Measurements from ENCODE around the gene TEKTIP1.

The TEKTIP1 gene

DNA sequence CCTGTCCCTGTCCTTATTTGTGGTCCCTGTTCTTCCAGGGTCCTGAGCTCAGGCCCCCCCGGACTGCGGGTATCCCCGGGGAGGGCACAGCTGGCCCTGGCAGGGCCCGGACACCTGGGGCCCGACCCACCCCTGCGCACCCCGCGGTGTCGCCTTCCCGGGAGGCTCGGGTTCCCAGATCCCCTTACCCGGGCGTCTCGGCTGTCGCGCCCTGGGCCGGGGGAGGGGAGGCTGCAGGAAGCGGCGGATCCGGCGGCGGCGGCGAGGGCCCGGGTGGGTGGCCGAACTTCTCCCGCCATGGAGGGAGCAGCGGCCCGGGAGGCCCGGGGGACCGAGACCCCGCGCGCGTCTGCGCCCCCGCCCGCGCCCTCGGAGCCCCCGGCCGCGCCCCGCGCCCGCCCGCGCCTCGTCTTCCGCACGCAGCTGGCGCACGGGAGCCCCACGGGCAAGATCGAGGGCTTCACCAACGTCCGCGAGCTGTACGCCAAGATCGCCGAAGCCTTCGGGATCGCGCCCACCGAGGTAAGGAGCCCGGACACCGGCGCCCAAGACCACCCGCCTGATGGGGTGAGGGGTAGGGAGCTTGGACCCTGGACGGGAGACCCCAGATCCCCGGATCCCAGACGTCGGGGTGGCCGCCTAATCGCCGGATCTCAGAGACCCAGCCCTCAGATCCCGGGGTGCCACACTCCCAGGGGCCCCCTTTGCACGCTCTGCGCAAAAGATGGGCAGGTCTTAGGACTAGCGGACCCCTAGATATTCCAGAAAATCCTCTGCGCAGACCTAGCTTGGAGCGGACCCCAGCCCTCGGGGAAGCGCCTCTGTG, 46.5 kb downstream of the TEKTIP1 start, which contains the start of gene GIPC3:
Gene GIPC3 (plus strand): TSS at position 178 of the 826 bp plus-strand sequence. CDS start 120 bp downstream, at position 298.
- DNase-seq (ENCODE audit: low read depth, low spot score): no peak

GRCh38 chr19:3586127-3586626, 47.2 kb downstream of the TEKTIP1 start:
- no peak for DNase-seq (ENCODE audit: low read depth, low spot score)

- no peak for DNase-seq (ENCODE audit: low read depth, low spot score)
Measured at GRCh38 chr19:3586707-3587346, 47.9 kb downstream of the TEKTIP1 start.

GRCh38 chr19:3589439-3589838, 50.5 kb downstream of the TEKTIP1 start:
- no peak for DNase-seq (ENCODE audit: low read depth, low spot score)

GRCh38 chr19:3589949-3590348, 51.0 kb downstream of the TEKTIP1 start:
- no peak for DNase-seq (ENCODE audit: low read depth, low spot score)

DNA sequence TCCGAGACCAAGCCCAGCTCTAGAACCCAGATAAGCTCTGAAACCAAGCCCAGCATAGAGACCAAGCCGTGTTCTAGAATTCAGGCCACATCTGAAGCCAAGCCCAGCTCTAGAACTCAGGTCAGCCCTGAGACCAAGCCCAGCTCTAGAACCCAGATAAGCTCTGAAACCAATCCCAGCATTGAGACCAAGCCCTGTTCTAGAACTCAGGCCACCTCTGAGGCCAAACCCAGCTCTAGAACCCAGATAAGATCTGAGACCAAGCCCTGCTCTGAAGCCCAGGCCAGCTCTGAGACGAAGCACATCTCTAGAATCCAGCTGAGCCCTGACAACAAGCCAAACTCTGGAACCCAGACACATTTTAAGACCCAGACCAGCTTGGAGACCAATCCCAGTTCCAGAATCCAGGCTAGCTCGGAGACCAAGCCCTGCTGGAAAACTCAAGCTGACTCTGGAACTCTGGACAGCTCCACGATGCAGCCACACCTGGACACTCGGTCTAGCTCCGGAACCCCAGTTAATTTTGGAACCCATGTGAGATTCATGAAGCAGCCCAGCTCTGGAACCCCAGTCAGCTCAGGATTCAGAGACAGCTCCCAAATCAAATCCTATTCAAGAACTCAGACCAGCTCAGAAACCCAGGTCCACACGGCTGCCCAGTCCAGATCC, 52.2 kb downstream of the TEKTIP1 start:
- DNase-seq (ENCODE audit: low read depth, low spot score): no peak

GRCh38 chr19:3591876-3592613, 53.1 kb downstream of the TEKTIP1 start:
- DNase-seq (ENCODE audit: low read depth, low spot score): no peak

DNA sequence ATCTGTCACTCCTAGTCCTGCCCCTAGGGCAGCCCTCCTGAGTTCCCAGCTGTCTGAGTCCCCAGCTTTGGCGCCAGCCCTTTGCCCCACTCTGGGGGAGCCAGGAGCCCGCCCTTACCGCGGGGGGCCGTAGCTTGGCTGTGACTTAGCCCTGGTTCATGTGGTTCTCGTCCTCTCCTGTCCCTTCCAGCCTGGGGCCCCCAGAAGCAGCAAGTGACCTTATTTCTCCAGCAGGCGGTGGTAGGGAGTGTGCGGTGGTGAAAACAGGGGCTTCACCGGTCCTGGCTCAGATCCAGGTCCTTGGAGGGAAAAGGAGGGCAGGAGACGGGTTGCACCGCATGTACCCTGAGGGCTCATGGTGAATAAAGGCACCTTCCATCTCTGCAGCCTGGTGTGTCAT, 54.2 kb downstream of the TEKTIP1 start:
- no peak for DNase-seq (ENCODE audit: low read depth, low spot score)
